Kidney (tissue), 14 donors: Measurements from ENCODE around the gene POLR3B. TPM values are rescaled to one million over a fixed set of nuclear protein-coding genes. Genes with fewer than 3 reads are reported as not detected.
A peak's percentile ranks its signal among the peaks of the same experiment; 100 is the strongest.
"Not testable (repeated sequence)": the region's sequence is repeated elsewhere in the genome, so short reads cannot be mapped to it uniquely, and the experiment has no call there.

ENCODE experiments used
- DNase-seq, 5 donors: peaks; one replicate each; pipeline ENCODE4 v3.0.0-alpha.2; 2013 to 2020
- FAIRE-seq: peaks from 2 replicates; lab custom pipeline; 2012; peaks lifted over from hg19 to GRCh38; lab: Jason Lieb, UNC
- H3K27ac ChIP-seq, 2 donors: one replicate each; pipeline ENCODE4 v1.7.0; 2013; ENCODE audit warnings: low read depth in 2 of 2, low read length in 2 of 2, inconsistent platforms in 1 of 2
- H3K27me3 ChIP-seq: one replicate; pipeline ENCODE4 v1.7.1; 2013; ENCODE audit warnings: low read length, inconsistent platforms; ENCODE audit not compliant: control insufficient read depth, insufficient read depth
- H3K36me3 ChIP-seq, 3 donors: one replicate each; pipeline versions ENCODE4 v1.7.0 to v1.7.1; 2013; ENCODE audit warnings: low read length in 3 of 3, control low read depth in 1 of 3, inconsistent platforms in 1 of 3; ENCODE audit not compliant: insufficient read depth in 3 of 3, control insufficient read depth in 2 of 3
- H3K4me1 ChIP-seq, 3 donors: one replicate each; pipeline versions ENCODE4 v1.7.0 to v1.7.1; 2013; ENCODE audit warnings: low read length in 3 of 3, inconsistent platforms in 1 of 3, low read depth in 1 of 3; ENCODE audit not compliant: control insufficient read depth in 2 of 3, insufficient read depth in 2 of 3
- H3K4me3 ChIP-seq, 3 donors: one replicate each; pipeline versions ENCODE4 v1.7.0 to v1.8.1; 2013; ENCODE audit warnings: low read length in 3 of 3, control low read depth in 1 of 3, inconsistent platforms in 1 of 3
- H3K9ac ChIP-seq, 3 donors: one replicate each; pipeline versions ENCODE4 v1.7.0 to v1.7.1; 2013; ENCODE audit warnings: low read length in 3 of 3, control low read depth in 1 of 3, inconsistent platforms in 1 of 3
- H3K9me3 ChIP-seq, 3 donors: one replicate each; pipeline versions ENCODE4 v1.7.0 to v1.7.1; 2013; ENCODE audit warnings: low read length in 3 of 3, control low read depth in 1 of 3, inconsistent platforms in 1 of 3; ENCODE audit not compliant: control insufficient read depth in 2 of 3, insufficient read depth in 1 of 3
- intact Hi-C: fragments of 100-400 bp; cut with DNase I; formaldehyde crosslinking; loops from one replicate; pipeline ENCODE4 v1.11.1; 2022
- polyA plus RNA-seq: library from polyadenylated mRNA; stranded (reverse); fragments of 350-450 nt; fragmentation: Illumina TruSeq; extraction: RNeasy Lipid Tissue Mini Kit (QIAGEN cat#74804); gene quantifications from one replicate; pipeline ENCODE4 v1.2.3, GENCODE V29; 2014; ENCODE audit warnings: low read depth, low replicate concordance; ENCODE audit not compliant: insufficient read depth
- total RNA-seq: library from RNA; stranded (reverse); fragmentation: NEBNext Ultra II Directional; extraction: Animal tissue kit (Norgen Biotek cat#: 25700); gene quantifications from one replicate; pipeline ENCODE4 v1.2.1, GENCODE V29; 2021
- TF ChIP-seq, protein P1 (sequence below): IDR thresholded peaks from 3 replicates; pipeline ENCODE4 v1.5.1; 2012; ENCODE audit warnings: mild to moderate bottlenecking, moderate library complexity, borderline replicate concordance; ENCODE audit not compliant: insufficient read depth; ENCODE audit errors: extremely low read depth
- donor health status: control.
- donor health status: control.
- donor health status: control.
- donor health status: control.
- donor health status: control.
- donor health status: DM: yes; HTN: yes; CAD: no.
- donor health status: Normal renal cell carcinoma (clear cell type).

The POLR3B gene
- total and polyA plus RNA-seq, 2 donors from 2014 or later = 5.2 to 9.7 TPM

- H3K4me1 ChIP-seq = no peaks in the 10 kb centered on the region
- FAIRE-seq (no peak), DNase-seq (no peak)
- H3K27me3 ChIP-seq = no peaks in the 10 kb centered on the region
- H3K4me3 ChIP-seq = no peak overlapping the region
- TF ChIP-seq, protein P1, sequence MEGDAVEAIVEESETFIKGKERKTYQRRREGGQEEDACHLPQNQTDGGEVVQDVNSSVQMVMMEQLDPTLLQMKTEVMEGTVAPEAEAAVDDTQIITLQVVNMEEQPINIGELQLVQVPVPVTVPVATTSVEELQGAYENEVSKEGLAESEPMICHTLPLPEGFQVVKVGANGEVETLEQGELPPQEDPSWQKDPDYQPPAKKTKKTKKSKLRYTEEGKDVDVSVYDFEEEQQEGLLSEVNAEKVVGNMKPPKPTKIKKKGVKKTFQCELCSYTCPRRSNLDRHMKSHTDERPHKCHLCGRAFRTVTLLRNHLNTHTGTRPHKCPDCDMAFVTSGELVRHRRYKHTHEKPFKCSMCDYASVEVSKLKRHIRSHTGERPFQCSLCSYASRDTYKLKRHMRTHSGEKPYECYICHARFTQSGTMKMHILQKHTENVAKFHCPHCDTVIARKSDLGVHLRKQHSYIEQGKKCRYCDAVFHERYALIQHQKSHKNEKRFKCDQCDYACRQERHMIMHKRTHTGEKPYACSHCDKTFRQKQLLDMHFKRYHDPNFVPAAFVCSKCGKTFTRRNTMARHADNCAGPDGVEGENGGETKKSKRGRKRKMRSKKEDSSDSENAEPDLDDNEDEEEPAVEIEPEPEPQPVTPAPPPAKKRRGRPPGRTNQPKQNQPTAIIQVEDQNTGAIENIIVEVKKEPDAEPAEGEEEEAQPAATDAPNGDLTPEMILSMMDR = no peak
- H3K9me3 ChIP-seq = peaks cover 0 to 10% (median 0%) of the 10 kb centered on the region in 3 donors
- intact Hi-C loops = no loop called here
- peaks cover 7 to 44% (median 9%) of the 10 kb centered on the region in 3 donors for H3K36me3 ChIP-seq
- no peak overlapping the region for H3K9ac ChIP-seq
- H3K27ac ChIP-seq = no peak overlapping the region
These were observed 21.2 kb downstream of the POLR3B start for GRCh38 chr12:106378788-106379187.

- Histone ChIP-seq H3K9me3 (peaks cover 0 to 10% (median 0%) of the 10 kb centered on the region in 3 donors), H3K4me1 (no peaks in the 10 kb centered on the region), H3K9ac (no peak overlapping the region), H3K36me3 (peaks cover 6 to 44% (median 9%) of the 10 kb centered on the region in 3 donors), H3K27ac (no peak overlapping the region), H3K27me3 (no peaks in the 10 kb centered on the region), H3K4me3 (no peak overlapping the region)
- intact Hi-C loops = loop anchor here (10.0 kb wide), 1 partner anchor 534 kb away; no protein-coding TSS in a partner anchor
- TF ChIP-seq, protein P1 = no peak
- DNase-seq = no peak
- FAIRE-seq = no peak
These were observed 23.4 kb downstream of the POLR3B start for GRCh38 chr12:106380954-106381353.

DNA sequence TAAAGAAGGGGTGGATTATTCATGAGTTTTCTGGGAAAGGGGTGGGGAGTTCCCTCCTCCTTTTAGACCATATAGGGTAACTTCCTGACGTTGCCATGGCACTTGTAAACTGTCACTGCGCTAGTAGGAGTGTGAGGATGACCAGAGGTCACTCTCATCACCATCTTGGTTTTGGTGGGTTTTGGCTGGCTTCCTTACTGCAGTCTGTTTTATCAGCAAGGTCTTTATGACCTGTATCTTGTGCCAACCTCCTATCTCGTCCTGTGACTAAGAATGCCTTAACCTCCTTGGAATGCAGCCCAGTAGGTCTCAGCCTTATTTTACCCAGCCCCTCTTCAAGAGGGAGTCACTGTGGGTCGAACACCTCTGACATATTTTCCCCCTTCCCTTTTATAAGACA lies 24.3 kb downstream of the POLR3B start:
- not testable (repeated sequence) for H3K4me1 ChIP-seq, H3K4me3 ChIP-seq, H3K27ac ChIP-seq, FAIRE-seq, DNase-seq, H3K9me3 ChIP-seq, H3K9ac ChIP-seq, H3K27me3 ChIP-seq
- intact Hi-C loops = loop anchor here (10.0 kb wide), 1 partner anchor 533 kb away; no protein-coding TSS in a partner anchor
- H3K36me3 ChIP-seq = peaks cover 2 to 36% (median 9%) of the 10 kb centered on the region in 3 donors

GRCh38 chr12:106386813-106387535 lies 29.4 kb downstream of the POLR3B start:
- Histone ChIP-seq H3K9ac (no peak overlapping the region), H3K27me3 (no peaks in the 10 kb centered on the region), H3K4me3 (no peak overlapping the region), H3K9me3 (peaks cover 0 to 9% (median 0%) of the 10 kb centered on the region in 3 donors), H3K36me3 (peaks cover 0 to 8% (median 3%) of the 10 kb centered on the region in 3 donors), H3K4me1 (no peaks in the 10 kb centered on the region), H3K27ac (no peak overlapping the region)
- intact Hi-C loops = loop anchor here (10.0 kb wide), 1 partner anchor 528 kb away; no protein-coding TSS in a partner anchor
- no peak for FAIRE-seq
- peak in 1 of 5 donors; percentile 52 for DNase-seq
- TF ChIP-seq, protein P1 = no peak
